B cell (primary cell): ENCODE results near the gene C2CD4C. TPM values are rescaled to one million over a fixed set of nuclear protein-coding genes. Genes with fewer than 3 reads are reported as not detected.

ENCODE experiments used
- ATAC-seq: fragments of 200-7000 bp; cut with Tn5 transposase; one replicate; pipeline ENCODE4 v1.10.0; 2021; ENCODE audit warnings: low read depth, mild to moderate bottlenecking, moderate number of reproducible peaks, moderate library complexity
- CTCF ChIA-PET: fragments of 350-600 bp; sonication (Branson Sonifier 250); formaldehyde crosslinking; loops from one replicate; lab custom pipeline; 2021; ENCODE audit warnings: antibody characterized with exemption, inconsistent platforms; lab: Charles Lee
- POLR2A ChIA-PET: fragments of 350-600 bp; sonication (Branson Sonifier 250); formaldehyde crosslinking; loops from one replicate; lab custom pipeline; 2021; ENCODE audit warnings: antibody characterized with exemption; lab: Charles Lee
- DNase-seq: peaks from one replicate; pipeline ENCODE4 v3.0.0; 2013
- H2AFZ ChIP-seq: 2 replicates; pipeline ENCODE4 v1.6.1; 2012; ENCODE audit warnings: mild to moderate bottlenecking, low read depth, low read length; ENCODE audit not compliant: insufficient read depth, poor library complexity, severe bottlenecking
- H3K27ac ChIP-seq, 2 donors: 1 replicate in 1 of 2; 2 replicates in 1 of 2; pipeline ENCODE4 v1.5.1; 2012 to 2013; ENCODE audit warnings: low read length in 2 of 2, mild to moderate bottlenecking in 2 of 2, moderate library complexity in 1 of 2
- H3K27me3 ChIP-seq, 4 experiments: fragments of 200-600 bp in 1 of 4; sonication (generic) in 1 of 4; replicated peaks in 1 of 4; 1 replicate in 2 of 4; 2 replicates in 2 of 4; pipeline versions ENCODE4 v1.6.1 to v1.7.0; 2013 to 2016; ENCODE audit warnings: low read length in 3 of 4, mild to moderate bottlenecking in 2 of 4, mixed read lengths in 1 of 4, moderate library complexity in 1 of 4; ENCODE audit not compliant: insufficient read depth in 4 of 4, control insufficient read depth in 3 of 4; ENCODE audit errors: control extremely low read depth in 1 of 4
- H3K36me3 ChIP-seq, 2 experiments: replicated peaks in 1 of 2; 1 replicate in 1 of 2; 2 replicates in 1 of 2; pipeline versions ENCODE4 v1.6.1 to v1.7.1; 2013; ENCODE audit warnings: low read length in 1 of 2; ENCODE audit not compliant: insufficient read depth in 2 of 2, control insufficient read depth in 1 of 2; ENCODE audit errors: control extremely low read depth in 1 of 2, extremely low read depth in 1 of 2
- H3K4me1 ChIP-seq, 2 donors: fragments of 200-600 bp in 1 of 2; sonication (generic) in 1 of 2; 1 replicate in 1 of 2; 2 replicates in 1 of 2; pipeline versions ENCODE4 v1.5.1 to v1.6.1; 2013 to 2017; ENCODE audit warnings: low read length in 2 of 2; ENCODE audit not compliant: control insufficient read depth in 2 of 2, insufficient read depth in 2 of 2
- H3K4me2 ChIP-seq: replicated peaks from 2 replicates; pipeline ENCODE3; 2012; ENCODE audit warnings: mild to moderate bottlenecking, low read depth, low read length; ENCODE audit not compliant: poor library complexity, severe bottlenecking
- H3K4me3 ChIP-seq, 5 experiments: fragments of 200-600 bp in 1 of 5; sonication (generic) in 1 of 5; 1 replicate in 3 of 5; 2 replicates in 2 of 5; pipeline versions ENCODE4 v1.5.1 to v1.7.0; 2011 to 2016; ENCODE audit warnings: low read length in 4 of 5, mild to moderate bottlenecking in 4 of 5, low read depth in 2 of 5, control low read depth in 1 of 5, moderate library complexity in 1 of 5; ENCODE audit not compliant: insufficient read depth in 1 of 5; ENCODE audit errors: control extremely low read depth in 1 of 5, extremely low read depth in 1 of 5
- H3K79me2 ChIP-seq: fragments of 200-600 bp; sonication (generic); one replicate; pipeline ENCODE4 v1.6.0; 2016; ENCODE audit warnings: low read length; ENCODE audit not compliant: control insufficient read depth, insufficient read depth
- H3K9ac ChIP-seq: fragments of 200-600 bp; sonication (generic); 2 replicates; pipeline ENCODE4 v1.6.1; 2017; ENCODE audit warnings: mild to moderate bottlenecking, low read length, moderate library complexity
- H3K9me3 ChIP-seq, 3 donors: one replicate each; pipeline versions ENCODE4 v1.6.1 to v1.7.1; 2013; ENCODE audit warnings: low read length in 2 of 3; ENCODE audit not compliant: control insufficient read depth in 2 of 3, insufficient read depth in 1 of 3; ENCODE audit errors: control extremely low read depth in 1 of 3
- H4K20me1 ChIP-seq: 2 replicates; pipeline ENCODE4 v1.6.0; 2012; ENCODE audit warnings: mild to moderate bottlenecking, low read length; ENCODE audit not compliant: insufficient read depth, control insufficient read depth, poor library complexity, severe bottlenecking
- H3K27ac Mint-ChIP-seq: one replicate; pipeline ENCODE4 v1.8.0; 2021; ENCODE audit warnings: mixed read lengths
- H3K27me3 Mint-ChIP-seq: one replicate; pipeline ENCODE4 v1.8.0; 2021; ENCODE audit warnings: mixed read lengths
- H3K4me1 Mint-ChIP-seq: one replicate; pipeline ENCODE4 v1.8.0; 2021; ENCODE audit warnings: mixed read lengths
- H3K4me3 Mint-ChIP-seq: one replicate; pipeline ENCODE4 v1.8.0; 2021; ENCODE audit warnings: mixed read lengths
- H3K9me3 Mint-ChIP-seq: one replicate; pipeline ENCODE4 v1.8.0; 2022; ENCODE audit warnings: mixed read lengths; ENCODE audit not compliant: insufficient read depth
- EZH2 ChIP-seq: IDR thresholded peaks from 2 replicates; pipeline ENCODE4 v1.6.1; 2012; ENCODE audit warnings: borderline replicate concordance, low read depth, mild to moderate bottlenecking, moderate library complexity, low read length; ENCODE audit not compliant: insufficient read depth, poor library complexity, severe bottlenecking
- WGBS: methylation state at CpG from one replicate; pipeline ENCODE4 v1.1.5; 2013; ENCODE audit warnings: missing lambda C conversion rate; ENCODE audit not compliant: insufficient coverage; 5-methylcytosine and 5-hydroxymethylcytosine counted together
- intact Hi-C: fragments of 100-400 bp; cut with micrococcal nuclease; formaldehyde crosslinking; loops from one replicate; pipeline ENCODE4 v1.10.0; 2022
- polyA plus RNA-seq: library from polyadenylated mRNA; depleted of rRNA; stranded (reverse); fragments of >200 nt; gene quantifications from 2 replicates; pipeline ENCODE4 v1.2.3, GENCODE V29; 2012
- total RNA-seq, 2 donors: library from RNA; stranded (reverse); fragments of 120-200 nt in 1 of 2; gene quantifications; 1 replicate in 1 of 2; 2 replicates in 1 of 2; pipeline versions ENCODE4 v1.2.3 to v1.2.4, GENCODE V29; 2013 to 2022
- TF ChIP-seq, protein P1 (sequence below): fragments of 200-600 bp; IDR thresholded peaks from one replicate; pipeline ENCODE4 v1.8.0; 2022; ENCODE audit warnings: antibody characterized with exemption, mild to moderate bottlenecking

C2CD4C gene
- total and polyA plus RNA-seq, 2 donors (not counting 1 experiment from before 2014, with no cell fraction given), result not detected

DNA sequence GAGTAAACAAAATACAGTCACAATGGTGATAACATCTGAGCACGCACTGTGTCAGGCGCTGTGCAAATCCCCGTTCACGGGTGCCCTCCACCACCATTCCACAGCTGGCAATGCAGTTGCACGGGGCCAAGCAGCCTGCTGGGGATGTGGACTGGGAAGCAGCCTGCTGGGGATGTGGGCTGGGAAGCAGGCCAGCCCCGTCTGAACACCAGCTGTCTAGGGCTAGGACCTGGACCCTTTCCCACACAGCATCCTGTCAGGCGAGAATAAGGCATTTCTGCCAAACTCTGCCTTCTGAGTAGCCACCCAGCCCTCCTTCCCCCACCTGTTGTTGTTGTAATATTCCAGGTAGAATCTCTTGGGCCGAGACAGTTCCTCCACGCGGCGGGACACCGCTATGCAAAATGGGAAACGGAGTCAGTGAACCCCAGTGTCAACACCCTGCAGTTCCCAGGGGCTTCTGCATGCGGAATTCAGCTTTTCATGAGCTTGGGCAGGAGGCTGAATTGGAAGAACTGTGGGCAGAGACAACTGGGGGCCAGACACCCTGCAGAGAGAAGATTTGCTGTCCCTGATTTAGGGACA lies 36.5 kb downstream of the C2CD4C start:
- Mint-ChIP-seq H3K9me3 (no peaks in the 10 kb centered on the region), H3K27ac (no peak overlapping the region), H3K27me3 (peaks cover 27% of the 10 kb centered on the region), H3K4me1 (no peaks in the 10 kb centered on the region), H3K4me3 (no peak overlapping the region)
- no peaks in the 10 kb centered on the region for H3K4me1 ChIP-seq
- DNase-seq (no peak), ATAC-seq (no peak)
- H3K36me3 ChIP-seq, result no peaks in the 10 kb centered on the region
- H3K79me2 ChIP-seq, result no peaks in the 10 kb centered on the region
- CTCF ChIA-PET, result no interaction called here
- H3K4me3 ChIP-seq, result no peak overlapping the region
- intact Hi-C loops, result no loop called here
- peaks cover 0 to 9% (median 0%) of the 10 kb centered on the region in 4 experiments for H3K27me3 ChIP-seq
- 70% methylated on average over 11 of the region's 14 CpGs for WGBS
- no peak overlapping the region for H3K9ac ChIP-seq
- H3K9me3 ChIP-seq, result peaks cover 0 to 6% (median 0%) of the 10 kb centered on the region in 3 donors
- no peak for TF ChIP-seq EZH2
- no peak overlapping the region for H2AFZ ChIP-seq
- H3K27ac ChIP-seq, result no peak overlapping the region
- no peak overlapping the region for H3K4me2 ChIP-seq
- H4K20me1 ChIP-seq, result no peaks in the 10 kb centered on the region
- POLR2A ChIA-PET, result no interaction called here

DNA sequence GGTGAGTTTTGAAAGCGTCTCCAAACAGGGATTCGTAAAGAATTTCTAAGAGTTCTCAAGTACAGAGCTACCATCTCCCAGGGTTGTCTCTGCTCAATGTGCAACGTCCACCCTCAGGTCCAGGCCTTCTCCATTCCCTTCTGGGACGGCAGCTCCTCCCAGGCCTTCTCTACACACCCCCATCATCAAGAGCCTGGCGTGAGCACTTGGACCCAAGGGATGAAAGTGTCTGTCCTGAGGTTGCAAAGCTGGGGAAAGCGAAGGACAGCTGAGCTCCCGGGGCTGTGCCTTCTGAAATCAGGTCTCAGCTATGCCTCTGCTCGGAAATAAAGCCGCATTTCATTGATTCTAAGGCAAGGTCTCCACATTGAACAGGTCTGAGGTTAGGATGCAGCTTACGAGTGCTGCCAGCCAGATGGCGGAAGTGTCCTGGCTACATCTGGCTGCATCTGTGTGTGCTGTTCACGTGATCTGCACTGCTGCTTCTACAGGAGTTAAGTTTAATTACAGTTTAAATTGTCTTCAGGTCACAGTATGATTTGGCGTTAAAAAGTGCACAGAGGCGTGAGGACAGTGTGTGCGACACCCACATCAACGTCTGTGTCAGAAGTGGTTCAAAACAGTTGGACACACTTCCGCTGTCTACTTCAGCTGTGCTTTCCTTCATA lies 37.3 kb downstream of the C2CD4C start:
- DNase-seq, result no peak
- Mint-ChIP-seq H3K4me1 (no peaks in the 10 kb centered on the region), H3K27me3 (peaks cover 34% of the 10 kb centered on the region), H3K9me3 (no peaks in the 10 kb centered on the region), H3K27ac (no peak overlapping the region), H3K4me3 (no peak overlapping the region)
- ATAC-seq, result no peak
- H3K4me2 ChIP-seq, result no peak overlapping the region
- intact Hi-C loops, result no loop called here
- no peak overlapping the region for H2AFZ ChIP-seq
- 75% methylated on average over 14 of the region's 17 CpGs for WGBS
- no peaks in the 10 kb centered on the region for H3K36me3 ChIP-seq
- H3K4me1 ChIP-seq, result no peaks in the 10 kb centered on the region
- no peaks in the 10 kb centered on the region for H3K79me2 ChIP-seq
- ChIA-PET POLR2A (no interaction called here), CTCF (interaction anchor here (0.6 kb wide), 1 partner anchor 18 kb away, joined by 3 read pairs; no protein-coding TSS in a partner anchor)
- H3K9me3 ChIP-seq, result peaks cover 0 to 6% (median 0%) of the 10 kb centered on the region in 3 donors
- H3K27me3 ChIP-seq, result peaks cover 0 to 9% (median 0%) of the 10 kb centered on the region in 4 experiments
- H3K9ac ChIP-seq, result no peak overlapping the region
- H4K20me1 ChIP-seq, result no peaks in the 10 kb centered on the region
- H3K4me3 ChIP-seq, result no peak overlapping the region
- TF ChIP-seq, protein P1, sequence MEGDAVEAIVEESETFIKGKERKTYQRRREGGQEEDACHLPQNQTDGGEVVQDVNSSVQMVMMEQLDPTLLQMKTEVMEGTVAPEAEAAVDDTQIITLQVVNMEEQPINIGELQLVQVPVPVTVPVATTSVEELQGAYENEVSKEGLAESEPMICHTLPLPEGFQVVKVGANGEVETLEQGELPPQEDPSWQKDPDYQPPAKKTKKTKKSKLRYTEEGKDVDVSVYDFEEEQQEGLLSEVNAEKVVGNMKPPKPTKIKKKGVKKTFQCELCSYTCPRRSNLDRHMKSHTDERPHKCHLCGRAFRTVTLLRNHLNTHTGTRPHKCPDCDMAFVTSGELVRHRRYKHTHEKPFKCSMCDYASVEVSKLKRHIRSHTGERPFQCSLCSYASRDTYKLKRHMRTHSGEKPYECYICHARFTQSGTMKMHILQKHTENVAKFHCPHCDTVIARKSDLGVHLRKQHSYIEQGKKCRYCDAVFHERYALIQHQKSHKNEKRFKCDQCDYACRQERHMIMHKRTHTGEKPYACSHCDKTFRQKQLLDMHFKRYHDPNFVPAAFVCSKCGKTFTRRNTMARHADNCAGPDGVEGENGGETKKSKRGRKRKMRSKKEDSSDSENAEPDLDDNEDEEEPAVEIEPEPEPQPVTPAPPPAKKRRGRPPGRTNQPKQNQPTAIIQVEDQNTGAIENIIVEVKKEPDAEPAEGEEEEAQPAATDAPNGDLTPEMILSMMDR, result no peak
- TF ChIP-seq EZH2, result no peak
- H3K27ac ChIP-seq, result no peak overlapping the region
